Gastrocnemius medialis (tissue), 4 donors: ENCODE data around the gene CAPN5.

Experiments
- POLR2A ChIP-seq, 2 donors: fragments of 450-650 bp; IDR thresholded peaks; one replicate each; pipeline ENCODE4 v1.6.1; 2017; ENCODE audit warnings: antibody characterized with exemption in 2 of 2, mild to moderate bottlenecking in 2 of 2, moderate library complexity in 2 of 2
- TF ChIP-seq, protein P1 (sequence below), 5 experiments: fragments of 450-650 bp in 3 of 5; fragments of 200-600 bp in 2 of 5; sonication (generic) in 2 of 5; IDR thresholded peaks in 4 of 5; conservative IDR thresholded peaks in 1 of 5; 1 replicate in 4 of 5; 2 replicates in 1 of 5; pipeline ENCODE4 v1.5.1; 2016 to 2019; ENCODE audit warnings: antibody characterized with exemption in 5 of 5, mild to moderate bottlenecking in 3 of 5, moderate library complexity in 3 of 5

DNA sequence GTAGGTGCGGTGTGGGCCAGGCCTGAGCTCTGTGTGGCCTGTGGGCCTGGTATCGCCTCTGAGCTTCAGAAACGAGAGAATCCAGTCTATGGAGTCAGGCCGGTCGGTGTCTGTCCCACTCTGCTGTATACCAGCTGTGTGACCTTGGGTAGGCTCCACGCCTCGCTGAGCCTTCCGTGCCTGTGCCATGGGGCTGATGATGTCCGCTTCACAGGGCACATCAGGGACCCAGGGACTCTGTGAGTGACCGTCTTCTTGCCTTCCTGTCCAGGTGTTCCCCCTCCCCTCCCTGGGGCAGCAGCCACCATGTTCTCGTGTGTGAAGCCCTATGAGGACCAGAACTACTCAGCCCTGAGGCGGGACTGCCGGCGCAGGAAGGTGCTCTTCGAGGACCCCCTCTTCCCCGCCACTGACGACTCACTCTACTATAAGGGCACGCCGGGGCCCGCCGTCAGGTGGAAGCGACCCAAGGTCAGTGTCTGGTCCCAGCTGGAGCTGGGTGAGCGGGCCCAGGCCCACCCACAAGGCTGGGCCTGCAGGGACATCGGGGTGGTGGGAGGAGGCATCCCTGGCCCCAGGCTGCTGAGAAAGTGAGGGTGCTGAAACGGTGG lies 17.9 kb downstream of the CAPN5 start:
- TF ChIP-seq, protein P1, sequence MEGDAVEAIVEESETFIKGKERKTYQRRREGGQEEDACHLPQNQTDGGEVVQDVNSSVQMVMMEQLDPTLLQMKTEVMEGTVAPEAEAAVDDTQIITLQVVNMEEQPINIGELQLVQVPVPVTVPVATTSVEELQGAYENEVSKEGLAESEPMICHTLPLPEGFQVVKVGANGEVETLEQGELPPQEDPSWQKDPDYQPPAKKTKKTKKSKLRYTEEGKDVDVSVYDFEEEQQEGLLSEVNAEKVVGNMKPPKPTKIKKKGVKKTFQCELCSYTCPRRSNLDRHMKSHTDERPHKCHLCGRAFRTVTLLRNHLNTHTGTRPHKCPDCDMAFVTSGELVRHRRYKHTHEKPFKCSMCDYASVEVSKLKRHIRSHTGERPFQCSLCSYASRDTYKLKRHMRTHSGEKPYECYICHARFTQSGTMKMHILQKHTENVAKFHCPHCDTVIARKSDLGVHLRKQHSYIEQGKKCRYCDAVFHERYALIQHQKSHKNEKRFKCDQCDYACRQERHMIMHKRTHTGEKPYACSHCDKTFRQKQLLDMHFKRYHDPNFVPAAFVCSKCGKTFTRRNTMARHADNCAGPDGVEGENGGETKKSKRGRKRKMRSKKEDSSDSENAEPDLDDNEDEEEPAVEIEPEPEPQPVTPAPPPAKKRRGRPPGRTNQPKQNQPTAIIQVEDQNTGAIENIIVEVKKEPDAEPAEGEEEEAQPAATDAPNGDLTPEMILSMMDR (IDR thresholded peaks at IDR 0.05 in 4 of 5, conservative IDR thresholded peaks at IDR 0.05 in 1 of 5), result no peak
- no peak for TF ChIP-seq POLR2A (IDR thresholded peaks at IDR 0.05)
